ENCODE results near the gene DNTT.

GRCh38 chr10:96359616-96360015, 55.4 kb downstream of the DNTT start:
- TF ChIP-seq, protein P1, sequence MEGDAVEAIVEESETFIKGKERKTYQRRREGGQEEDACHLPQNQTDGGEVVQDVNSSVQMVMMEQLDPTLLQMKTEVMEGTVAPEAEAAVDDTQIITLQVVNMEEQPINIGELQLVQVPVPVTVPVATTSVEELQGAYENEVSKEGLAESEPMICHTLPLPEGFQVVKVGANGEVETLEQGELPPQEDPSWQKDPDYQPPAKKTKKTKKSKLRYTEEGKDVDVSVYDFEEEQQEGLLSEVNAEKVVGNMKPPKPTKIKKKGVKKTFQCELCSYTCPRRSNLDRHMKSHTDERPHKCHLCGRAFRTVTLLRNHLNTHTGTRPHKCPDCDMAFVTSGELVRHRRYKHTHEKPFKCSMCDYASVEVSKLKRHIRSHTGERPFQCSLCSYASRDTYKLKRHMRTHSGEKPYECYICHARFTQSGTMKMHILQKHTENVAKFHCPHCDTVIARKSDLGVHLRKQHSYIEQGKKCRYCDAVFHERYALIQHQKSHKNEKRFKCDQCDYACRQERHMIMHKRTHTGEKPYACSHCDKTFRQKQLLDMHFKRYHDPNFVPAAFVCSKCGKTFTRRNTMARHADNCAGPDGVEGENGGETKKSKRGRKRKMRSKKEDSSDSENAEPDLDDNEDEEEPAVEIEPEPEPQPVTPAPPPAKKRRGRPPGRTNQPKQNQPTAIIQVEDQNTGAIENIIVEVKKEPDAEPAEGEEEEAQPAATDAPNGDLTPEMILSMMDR (CRISPR knock-in tag; IDR thresholded peaks at IDR 0.05) = no peak
- TF ChIP-seq ZNF598 (CRISPR knock-in tag; IDR thresholded peaks at IDR 0.05; ENCODE audit: borderline replicate concordance) (no peak), KDM6A (CRISPR knock-in tag; IDR thresholded peaks at IDR 0.05; ENCODE audit: low read depth) (no peak), TBL1XR1 (IDR thresholded peaks at IDR 0.05; ENCODE audit: borderline replicate concordance, low read length, partially characterized antibody) (no peak), ZNF556 (CRISPR knock-in tag; IDR thresholded peaks at IDR 0.05; ENCODE audit: borderline replicate concordance) (no peak), ZNF616 (CRISPR knock-in tag; IDR thresholded peaks at IDR 0.05; ENCODE audit: low read depth) (no peak), ELK4 (CRISPR knock-in tag; IDR thresholded peaks at IDR 0.05; ENCODE audit: borderline replicate concordance) (no peak)
- TF ChIP-seq, protein P2, sequence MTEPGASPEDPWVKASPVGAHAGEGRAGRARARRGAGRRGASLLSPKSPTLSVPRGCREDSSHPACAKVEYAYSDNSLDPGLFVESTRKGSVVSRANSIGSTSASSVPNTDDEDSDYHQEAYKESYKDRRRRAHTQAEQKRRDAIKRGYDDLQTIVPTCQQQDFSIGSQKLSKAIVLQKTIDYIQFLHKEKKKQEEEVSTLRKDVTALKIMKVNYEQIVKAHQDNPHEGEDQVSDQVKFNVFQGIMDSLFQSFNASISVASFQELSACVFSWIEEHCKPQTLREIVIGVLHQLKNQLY (CRISPR knock-in tag; IDR thresholded peaks at IDR 0.05) = no peak
